WERI-Rb-1 (cell line): ENCODE results near the gene DPEP2.

ENCODE experiments used
- DNase-seq: peaks from one replicate; pipeline ENCODE4 v3.0.0-alpha.2; 2020
- H3K27ac ChIP-seq: fragments of 250-450 bp; sonication (Bioruptor Pico); 2 replicates; pipeline ENCODE4 v1.5.1; 2020; ENCODE audit warnings: mild to moderate bottlenecking, moderate library complexity
- H3K27me3 ChIP-seq: fragments of 250-450 bp; sonication (Bioruptor Pico); 2 replicates; pipeline ENCODE4 v1.5.1; 2021; ENCODE audit warnings: mild to moderate bottlenecking, low read depth, moderate library complexity; ENCODE audit not compliant: insufficient read depth, severe bottlenecking
- H3K36me3 ChIP-seq: fragments of 250-450 bp; sonication (Bioruptor Pico); 2 replicates; pipeline ENCODE4 v1.5.1; 2020; ENCODE audit warnings: mild to moderate bottlenecking, moderate library complexity
- H3K4me3 ChIP-seq: 2 replicates; pipeline ENCODE4 v1.5.1; 2011; ENCODE audit warnings: low read depth, mild to moderate bottlenecking, control low read depth, low read length
- H3K9me3 ChIP-seq: fragments of 250-450 bp; sonication (Bioruptor Pico); 2 replicates; pipeline ENCODE4 v1.5.1; 2021; ENCODE audit warnings: mild to moderate bottlenecking, moderate library complexity; ENCODE audit not compliant: severe bottlenecking
- TF ChIP-seq, protein P1 (sequence below): IDR thresholded peaks from 2 replicates; pipeline ENCODE4 v1.5.1; 2011; ENCODE audit warnings: low read depth, mild to moderate bottlenecking, control low read depth, inconsistent platforms, low read length

DPEP2 gene

DNA sequence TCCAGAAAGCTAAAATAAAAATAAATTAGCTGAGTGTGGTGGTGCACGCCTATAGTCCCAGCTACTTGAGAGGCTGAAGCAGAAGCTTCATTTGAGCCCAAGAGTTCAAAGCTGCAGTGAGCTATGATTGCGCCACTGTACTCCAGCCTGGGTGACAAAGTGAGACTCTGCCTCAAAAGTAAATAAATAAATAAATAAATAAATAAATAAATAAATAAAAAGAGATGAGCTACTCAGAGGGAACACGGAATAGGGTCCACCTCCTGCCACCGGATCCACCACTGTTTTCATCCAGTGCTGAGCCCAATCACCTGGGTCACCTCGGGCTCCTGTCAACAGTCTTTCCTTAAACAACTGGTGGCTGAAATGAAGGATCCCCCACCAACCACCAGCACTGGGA lies 12.3 kb downstream of the DPEP2 start:
- Histone ChIP-seq H3K36me3 (no peaks in the 10 kb centered on the region), H3K27me3 (no peaks in the 10 kb centered on the region), H3K9me3 (no peaks in the 10 kb centered on the region), H3K27ac (no peak overlapping the region), H3K4me3 (no peak overlapping the region)
- DNase-seq = no peak
- TF ChIP-seq, protein P1, sequence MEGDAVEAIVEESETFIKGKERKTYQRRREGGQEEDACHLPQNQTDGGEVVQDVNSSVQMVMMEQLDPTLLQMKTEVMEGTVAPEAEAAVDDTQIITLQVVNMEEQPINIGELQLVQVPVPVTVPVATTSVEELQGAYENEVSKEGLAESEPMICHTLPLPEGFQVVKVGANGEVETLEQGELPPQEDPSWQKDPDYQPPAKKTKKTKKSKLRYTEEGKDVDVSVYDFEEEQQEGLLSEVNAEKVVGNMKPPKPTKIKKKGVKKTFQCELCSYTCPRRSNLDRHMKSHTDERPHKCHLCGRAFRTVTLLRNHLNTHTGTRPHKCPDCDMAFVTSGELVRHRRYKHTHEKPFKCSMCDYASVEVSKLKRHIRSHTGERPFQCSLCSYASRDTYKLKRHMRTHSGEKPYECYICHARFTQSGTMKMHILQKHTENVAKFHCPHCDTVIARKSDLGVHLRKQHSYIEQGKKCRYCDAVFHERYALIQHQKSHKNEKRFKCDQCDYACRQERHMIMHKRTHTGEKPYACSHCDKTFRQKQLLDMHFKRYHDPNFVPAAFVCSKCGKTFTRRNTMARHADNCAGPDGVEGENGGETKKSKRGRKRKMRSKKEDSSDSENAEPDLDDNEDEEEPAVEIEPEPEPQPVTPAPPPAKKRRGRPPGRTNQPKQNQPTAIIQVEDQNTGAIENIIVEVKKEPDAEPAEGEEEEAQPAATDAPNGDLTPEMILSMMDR = no peak

GRCh38 chr16:67982011-67982696 lies 17.1 kb downstream of the DPEP2 start:
- no peaks in the 10 kb centered on the region for H3K9me3 ChIP-seq
- DNase-seq = no peak
- H3K4me3 ChIP-seq = no peak overlapping the region
- TF ChIP-seq, protein P1 = no peak
- H3K36me3 ChIP-seq = no peaks in the 10 kb centered on the region
- no peaks in the 10 kb centered on the region for H3K27me3 ChIP-seq
- no peak overlapping the region for H3K27ac ChIP-seq

DNA sequence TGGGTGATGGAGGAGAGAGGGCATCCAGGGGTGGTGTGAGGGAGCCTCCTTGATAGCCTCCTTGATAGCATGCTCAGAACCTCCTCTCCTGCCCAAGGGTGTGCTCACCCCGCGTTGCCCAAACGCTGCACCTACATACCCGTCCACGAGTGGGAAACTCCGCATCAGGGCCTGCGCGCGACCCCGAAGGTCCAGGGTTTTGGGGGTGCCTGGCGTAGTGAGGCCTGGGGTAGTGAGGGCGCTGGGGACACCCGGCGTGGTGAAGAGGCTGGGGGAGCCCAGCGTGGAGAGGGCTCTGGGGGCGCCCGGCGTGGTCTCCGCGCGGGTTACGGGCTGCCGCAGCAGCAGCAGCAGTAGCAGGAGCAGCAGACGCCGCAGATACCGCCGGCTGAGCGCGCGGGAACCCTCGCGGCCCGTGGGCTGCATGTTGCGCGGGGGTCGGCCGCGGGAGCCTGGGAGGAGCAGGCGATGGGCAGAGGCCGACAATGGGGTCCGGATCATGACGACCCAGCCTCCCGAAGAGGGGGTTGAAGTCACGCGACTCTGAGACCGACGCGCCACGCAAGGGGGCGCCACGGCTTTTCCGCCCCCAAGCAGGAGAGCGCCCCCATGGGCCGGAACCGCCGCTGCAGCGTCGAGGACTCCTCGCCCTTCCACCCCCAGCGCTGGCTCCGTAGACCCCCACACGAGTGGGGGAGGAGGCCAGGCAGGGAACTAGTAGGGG lies 19.2 kb downstream of the DPEP2 start, which contains the start of gene DPEP3:
Gene DPEP3, minus strand, starts transcription at position 545 of the 724 bp plus-strand sequence. Its CDS starts 119 bp downstream, at position 426.
- Histone ChIP-seq H3K4me3 (no peak within 1 kb of the TSS), H3K9me3 (no peaks in the 10 kb centered on the region), H3K27me3 (no peaks in the 10 kb centered on the region), H3K27ac (no peak within 1 kb of the TSS), H3K36me3 (no peaks in the 10 kb centered on the region)
- TF ChIP-seq, protein P1 = no peak
- DNase-seq = no peak

DNA sequence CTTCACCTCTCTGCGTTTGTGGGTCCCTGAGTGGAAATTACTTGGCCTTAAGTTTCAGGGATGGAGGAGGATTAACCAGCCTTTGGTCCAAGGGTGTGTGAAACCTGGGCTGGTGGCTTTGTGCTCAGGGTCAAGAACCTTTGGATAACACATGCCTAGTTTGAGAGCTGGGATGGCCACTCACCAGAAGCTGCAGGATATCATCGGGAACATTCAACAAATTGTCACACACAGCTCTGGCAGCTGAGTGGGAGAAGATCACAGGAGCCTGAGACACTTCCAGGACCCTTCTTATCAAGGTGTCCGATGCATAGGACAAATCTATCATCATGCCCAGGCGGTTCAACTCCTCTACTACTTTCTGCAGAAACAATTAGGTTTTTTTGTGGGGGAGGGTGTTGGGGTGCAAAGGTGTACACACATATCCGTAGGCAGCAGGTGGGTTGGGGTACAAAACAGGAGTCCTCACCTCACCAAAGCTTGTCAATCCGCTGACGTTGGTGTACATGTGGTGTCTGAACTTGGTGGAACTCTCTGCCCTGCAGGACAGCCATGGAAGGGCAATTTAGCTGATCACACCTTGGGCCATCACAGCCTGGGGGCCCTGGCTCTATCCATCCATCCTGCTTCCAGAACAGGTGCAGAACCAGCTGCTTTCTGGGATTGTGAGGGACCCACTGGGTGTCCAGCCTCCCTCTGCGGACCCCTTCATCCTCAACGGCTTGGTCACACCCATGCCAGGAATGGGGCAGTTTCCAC lies 21.6 kb downstream of the DPEP2 start:
- no peaks in the 10 kb centered on the region for H3K36me3 ChIP-seq
- DNase-seq = no peak
- no peaks in the 10 kb centered on the region for H3K9me3 ChIP-seq
- H3K27ac ChIP-seq = no peak overlapping the region
- no peaks in the 10 kb centered on the region for H3K27me3 ChIP-seq
- TF ChIP-seq, protein P1 = no peak
- no peak overlapping the region for H3K4me3 ChIP-seq

DNA sequence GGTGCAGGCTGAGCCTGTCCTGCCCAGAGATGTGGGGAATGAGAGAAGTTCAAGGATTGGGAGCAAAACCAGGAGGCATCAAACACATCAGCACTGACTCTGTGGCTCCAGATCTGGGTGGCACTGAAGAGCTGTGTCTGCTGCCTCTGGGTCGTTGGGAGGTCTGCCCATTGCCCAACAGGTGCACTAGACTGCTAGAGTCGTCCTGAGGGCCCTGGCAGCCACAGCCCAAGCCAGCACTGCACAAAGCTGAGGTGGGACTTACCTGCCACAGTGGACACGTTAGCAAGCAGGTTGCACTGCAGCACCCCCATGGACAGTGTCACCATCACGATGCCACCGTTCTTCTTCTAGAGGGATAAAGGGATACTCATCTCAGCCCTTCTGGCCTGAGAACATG lies 22.3 kb downstream of the DPEP2 start:
- DNase-seq = no peak
- Histone ChIP-seq H3K4me3 (no peak overlapping the region), H3K9me3 (no peaks in the 10 kb centered on the region), H3K36me3 (no peaks in the 10 kb centered on the region), H3K27me3 (no peaks in the 10 kb centered on the region), H3K27ac (no peak overlapping the region)
- TF ChIP-seq, protein P1 = no peak
